GM19468 (cell line): ENCODE data around the gene KIAA2012.
"Not testable (repeated sequence)": the region's sequence is repeated elsewhere in the genome, so short reads cannot be mapped to it uniquely, and the experiment has no call there.

Source experiments
- ATAC-seq: cut with Tn5 transposase; IDR thresholded peaks from one replicate; pipeline ENCODE4 v1.9.1; 2021; ENCODE audit warnings: mild to moderate bottlenecking, moderate library complexity, moderate number of reproducible peaks; ENCODE audit not compliant: unreplicated experiment; ENCODE audit errors: extremely low read depth

Gene KIAA2012

DNA sequence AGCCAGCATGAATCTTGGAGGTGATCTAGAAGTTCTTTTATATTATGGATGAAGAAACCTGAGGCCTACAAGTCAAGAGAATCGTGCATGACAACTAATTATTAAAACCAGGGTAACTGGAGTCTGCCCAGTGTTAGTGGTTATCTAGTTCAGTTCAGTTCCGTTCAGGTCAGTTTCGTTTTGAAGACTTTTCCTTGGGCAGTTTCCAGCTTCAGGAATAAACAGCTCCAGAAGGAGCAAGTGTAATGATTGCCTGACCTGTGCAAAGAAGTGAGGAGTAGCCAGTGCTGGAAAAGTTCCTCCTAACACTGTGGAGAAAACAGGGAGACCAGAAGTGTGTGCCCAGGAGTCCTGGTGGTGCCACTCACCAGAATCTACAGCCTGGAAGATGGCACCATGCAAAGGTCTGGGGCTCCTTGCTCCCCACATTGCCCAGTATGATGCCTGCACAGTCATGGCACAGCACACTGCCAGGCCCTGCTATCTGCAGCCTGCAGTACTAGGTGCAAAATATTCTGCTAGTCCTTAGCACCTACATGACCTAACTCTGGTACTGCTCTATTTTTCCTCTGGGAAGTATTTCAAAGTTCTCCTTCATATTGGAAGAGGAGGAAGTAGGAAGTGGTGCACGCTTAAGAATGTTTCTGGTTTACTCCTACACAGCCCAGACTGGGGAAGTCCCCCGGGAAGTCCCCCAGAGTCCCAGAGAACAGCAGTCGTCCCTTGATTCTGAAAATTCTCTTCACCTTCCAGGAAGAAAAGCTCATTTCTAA is 99.6 kb downstream of the KIAA2012 start:
- no peak for ATAC-seq

DNA sequence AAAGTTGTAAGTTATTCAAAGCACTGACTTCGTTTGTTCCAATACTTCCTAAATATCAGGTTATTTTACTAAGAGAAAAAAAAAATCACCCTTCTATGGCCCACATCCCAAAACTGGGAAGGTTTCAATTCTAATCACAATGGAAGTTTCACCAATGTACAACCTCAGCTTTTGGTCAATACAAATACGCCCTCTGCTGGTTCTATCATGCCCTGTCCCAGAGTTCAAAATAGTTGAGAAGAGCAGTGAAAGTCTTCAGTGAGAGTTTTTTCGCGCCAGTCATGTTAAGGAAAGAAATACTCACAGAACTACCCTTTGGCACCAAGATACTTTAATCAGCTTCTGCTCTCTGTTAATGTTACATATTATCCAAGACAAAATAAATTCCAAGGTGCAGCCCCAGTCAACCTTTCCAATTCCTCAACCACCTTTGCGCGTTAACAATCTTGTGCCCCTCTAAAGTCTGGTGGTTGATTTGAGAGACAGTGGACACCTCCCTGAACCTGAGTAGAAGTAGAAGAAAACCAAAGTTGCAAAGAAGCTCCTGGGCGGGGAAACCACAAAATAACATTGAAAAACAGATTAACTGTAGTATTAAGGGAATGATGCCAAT is 105.4 kb downstream of the KIAA2012 start:
- ATAC-seq = no peak

- no peak for ATAC-seq
These were observed 111.5 kb downstream of the KIAA2012 start for GRCh38 chr2:202184557-202184956.

- ATAC-seq = no peak
These were observed 112.1 kb downstream of the KIAA2012 start for GRCh38 chr2:202185156-202185555.

DNA sequence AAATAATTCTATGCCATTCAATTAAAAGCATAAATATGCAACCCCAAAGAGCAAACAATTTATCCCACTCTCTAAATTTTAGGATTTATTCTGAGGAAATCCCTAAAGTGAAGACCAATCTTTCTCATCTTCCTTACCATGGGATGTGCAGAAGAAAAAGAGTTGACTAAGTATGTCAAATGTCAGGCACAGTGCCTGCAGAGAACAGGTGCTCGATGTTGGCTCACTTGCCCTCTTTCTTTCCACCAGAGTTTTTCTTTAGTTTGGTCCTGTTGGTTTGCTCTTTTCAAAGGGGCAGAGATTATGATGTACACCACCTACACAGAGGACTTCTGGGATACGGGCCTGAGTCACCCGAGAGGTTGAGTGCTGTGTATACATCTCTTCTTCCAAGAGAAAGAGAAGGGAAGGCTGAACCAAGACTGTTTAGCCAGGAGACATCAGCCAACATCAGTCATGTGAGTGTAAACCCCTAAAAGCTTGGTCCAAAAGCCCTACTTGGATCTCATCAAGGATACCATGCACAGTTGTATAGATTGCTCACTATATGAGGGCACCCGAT is 113.7 kb downstream of the KIAA2012 start:
- ATAC-seq = no peak

- ATAC-seq = no peak
These were observed 114.5 kb downstream of the KIAA2012 start for GRCh38 chr2:202187570-202187969.

DNA sequence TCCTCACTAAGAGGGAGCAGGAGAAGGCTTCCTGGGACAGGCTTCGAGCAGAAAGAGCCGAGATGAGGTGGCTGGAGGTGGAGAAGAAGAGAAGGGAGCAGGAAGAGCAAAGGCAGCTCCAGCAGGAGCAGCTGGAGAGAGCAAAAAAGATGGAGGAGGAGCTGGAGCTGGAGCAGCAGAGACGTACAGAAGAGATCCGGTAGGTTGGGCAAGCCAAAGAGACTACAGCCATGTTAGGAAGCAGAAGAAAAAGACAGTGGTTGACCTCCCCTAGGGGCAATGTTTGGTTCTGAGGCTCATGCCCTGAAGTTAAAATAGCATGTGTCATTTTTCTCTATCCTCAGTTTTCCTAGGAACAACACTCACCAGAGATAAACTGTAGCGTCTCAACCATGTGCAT is 120.2 kb downstream of the KIAA2012 start:
- no peak for ATAC-seq

- no peak for ATAC-seq
These were observed 120.9 kb downstream of the KIAA2012 start for GRCh38 chr2:202193881-202194353.

- ATAC-seq = no peak
These were observed 121.4 kb downstream of the KIAA2012 start for GRCh38 chr2:202194418-202194817.

DNA sequence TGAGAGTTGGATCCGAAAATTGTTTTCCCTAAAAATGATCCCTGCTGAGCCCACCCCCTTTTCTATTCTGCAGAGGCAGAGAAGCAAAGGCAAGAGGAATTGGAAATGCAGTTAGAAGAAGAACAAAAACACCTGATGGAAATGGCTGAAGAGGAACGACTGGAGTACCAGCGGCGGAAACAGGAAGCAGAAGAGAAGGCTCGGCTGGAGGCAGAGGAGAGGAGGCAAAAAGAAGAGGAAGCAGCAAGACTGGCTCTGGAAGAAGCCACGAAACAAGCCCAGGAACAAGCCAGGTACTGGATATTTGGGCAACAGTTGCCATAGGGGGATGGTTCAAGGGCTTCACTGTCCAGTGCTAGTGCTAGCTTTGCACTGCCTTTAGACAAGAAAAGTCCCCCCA is 123.7 kb downstream of the KIAA2012 start:
- ATAC-seq = no peak

DNA sequence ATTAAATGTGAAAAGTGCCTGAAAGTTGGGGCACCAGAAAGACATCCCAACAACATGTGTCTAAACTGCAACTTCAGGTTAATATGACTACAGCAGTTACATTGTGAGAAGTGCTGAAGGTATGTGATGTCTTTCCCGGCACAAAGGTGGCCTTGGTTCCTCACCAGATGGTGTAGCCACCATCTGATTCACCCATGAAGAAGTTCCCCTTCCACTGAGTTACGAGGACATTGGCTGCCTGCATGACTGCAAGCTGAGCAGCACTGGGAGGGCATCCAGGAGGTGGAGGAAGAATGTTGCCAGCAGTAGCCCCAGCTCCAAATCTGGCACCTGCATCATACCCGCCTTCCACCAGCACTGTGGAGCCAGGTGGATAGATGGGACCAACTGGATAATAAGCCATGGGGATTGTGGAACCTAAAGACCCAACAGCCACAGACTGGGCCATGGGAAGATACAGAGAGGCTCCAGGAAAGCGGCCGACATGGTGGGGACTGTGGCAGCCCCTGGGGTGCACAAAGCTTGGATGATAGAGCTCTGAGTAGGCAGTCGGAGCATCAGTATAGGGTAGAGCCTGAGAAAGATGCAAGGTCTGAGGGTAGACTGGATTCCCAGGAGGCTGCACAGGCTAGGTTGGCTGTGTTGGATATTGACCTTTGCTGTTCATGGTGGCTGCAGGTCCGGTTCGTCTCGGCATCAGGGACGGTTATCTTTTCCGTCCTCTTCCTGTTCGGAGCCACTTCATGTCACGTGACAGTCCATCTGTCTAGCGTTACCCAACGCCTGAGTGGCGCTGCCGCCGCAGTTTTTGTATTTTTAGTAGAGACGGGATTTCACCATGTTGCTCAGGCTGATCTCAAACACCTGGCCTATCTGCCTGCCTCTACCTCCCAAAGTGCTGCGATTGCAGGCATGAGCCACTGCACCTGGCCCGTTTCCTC is 128.4 kb downstream of the KIAA2012 start:
- no peak for ATAC-seq

DNA sequence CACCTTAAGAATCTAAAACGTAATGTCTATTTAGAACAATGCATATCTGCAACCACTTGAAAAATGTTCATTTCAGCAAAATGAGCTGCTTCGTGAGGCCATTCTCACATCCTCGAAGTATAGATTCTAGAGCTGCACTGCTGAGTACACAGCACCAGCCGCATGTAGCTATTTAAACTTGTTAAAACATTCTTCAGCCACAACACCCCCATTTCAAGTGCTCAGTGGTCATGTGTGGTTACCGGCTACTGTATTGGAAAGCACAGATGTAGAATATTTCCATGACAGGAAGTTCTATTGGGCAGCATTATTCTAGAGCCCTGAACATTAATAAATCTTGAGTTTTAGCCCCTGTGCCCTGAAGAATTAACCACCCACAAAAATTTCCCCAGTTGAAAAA is 130.3 kb downstream of the KIAA2012 start:
- no peak for ATAC-seq

DNA sequence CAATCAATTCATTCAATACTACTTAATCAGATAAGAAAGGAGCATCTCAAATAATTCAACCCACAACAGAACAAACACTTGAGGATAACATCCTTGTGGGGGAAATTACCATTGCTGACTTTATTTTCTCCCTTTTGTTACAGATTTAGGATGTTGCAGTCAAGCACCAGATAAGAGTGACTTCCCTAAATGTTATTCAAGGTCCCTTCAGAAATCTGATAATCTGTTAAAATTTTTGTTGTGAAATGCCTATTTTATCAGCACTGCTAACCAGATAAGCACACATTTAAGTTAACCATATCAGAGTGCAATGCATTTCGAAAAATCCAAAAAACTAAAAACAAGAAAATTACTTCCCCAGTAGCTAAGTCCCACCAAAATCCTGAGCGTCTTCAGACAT is 131.8 kb downstream of the KIAA2012 start:
- no peak for ATAC-seq

GRCh38 chr2:202208526-202208925 is 135.5 kb downstream of the KIAA2012 start:
- no peak for ATAC-seq

- ATAC-seq = no peak
These were observed 142.1 kb downstream of the KIAA2012 start for GRCh38 chr2:202215179-202215578.

GRCh38 chr2:202221873-202222272 is 148.8 kb downstream of the KIAA2012 start:
- no peak for ATAC-seq

GRCh38 chr2:202237787-202238233 is 164.8 kb downstream of the KIAA2012 start:
- ATAC-seq = no peak

DNA sequence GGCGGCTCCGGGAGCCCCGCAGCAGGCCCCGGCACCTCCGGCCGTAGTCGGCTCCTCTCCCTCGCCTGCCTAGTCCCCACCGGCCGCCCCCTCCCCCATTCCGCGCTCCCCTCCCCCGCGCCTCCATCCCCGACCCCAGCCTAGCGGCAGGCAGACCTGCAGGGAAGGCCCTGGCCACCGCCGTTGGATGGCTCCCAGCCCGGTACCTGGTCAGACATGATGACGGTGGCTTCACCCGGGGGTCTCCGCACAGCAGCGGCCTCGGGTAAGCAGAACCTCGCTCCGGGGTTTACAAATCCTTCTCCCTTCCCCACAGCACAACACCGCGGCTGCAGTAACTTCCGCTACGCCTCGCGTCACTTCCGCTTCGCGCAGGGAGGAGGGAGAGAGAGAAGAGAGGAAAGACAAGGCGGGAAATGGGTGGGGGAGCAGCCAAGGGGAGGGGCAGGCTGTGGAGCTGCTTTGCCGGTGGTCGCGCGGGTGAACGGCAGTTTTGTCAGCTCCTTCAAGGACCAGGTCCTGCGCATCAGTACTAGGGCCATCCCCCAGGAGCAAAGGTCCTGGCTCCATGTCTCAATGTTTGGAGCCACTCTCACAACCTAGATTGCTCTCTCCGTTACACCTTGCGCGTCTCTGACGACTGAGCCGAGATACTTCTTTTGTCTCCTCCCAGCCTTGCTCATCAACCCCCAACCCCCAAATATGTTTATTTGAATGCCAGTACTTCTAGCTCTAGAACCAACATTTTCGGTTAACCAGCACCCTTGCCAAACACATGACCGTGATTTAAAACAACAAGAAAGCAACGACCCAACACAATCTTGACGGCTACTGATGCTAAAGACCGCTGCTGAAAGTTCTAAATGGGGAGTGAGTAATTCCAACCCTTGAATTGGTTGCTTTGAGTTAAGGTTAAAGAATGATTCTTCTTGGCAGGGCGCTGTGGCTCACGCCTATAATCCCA is 165.5 kb downstream of the KIAA2012 start, which contains the start of gene SUMO1:
SUMO1 (minus strand) TSS at position 364 of the 964 bp plus-strand sequence; CDS start at position 218, 146 bp downstream.
- ATAC-seq = peak; percentile 85

DNA sequence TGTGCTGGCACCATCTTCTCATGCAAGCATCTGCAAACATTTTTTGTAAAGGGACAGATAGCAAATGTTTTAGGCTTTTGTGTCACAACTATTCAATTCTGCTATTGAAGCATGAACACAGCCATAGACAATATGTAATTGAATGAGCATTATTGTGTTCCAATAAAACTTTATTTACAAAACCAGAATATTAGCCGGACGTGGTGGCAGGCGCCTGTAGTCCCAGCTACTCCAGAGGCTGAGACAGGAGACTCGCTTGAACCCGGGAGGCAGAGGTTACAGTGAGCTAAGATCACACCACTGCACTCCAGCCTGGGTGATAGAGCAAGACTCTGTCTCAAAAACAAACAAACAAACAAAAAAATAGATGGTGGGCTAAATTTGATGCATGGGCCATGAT is 174.7 kb downstream of the KIAA2012 start:
- ATAC-seq = not testable (repeated sequence)
